Hypothalamus (tissue), 51 donors: Measurements from ENCODE around the gene LRRIQ1.

ENCODE experiments used
- DNase-seq, 51 donors: peaks; one replicate each; lab custom pipeline; 2025; lab: John Stamatoyannopoulos, UW

LRRIQ1 gene

DNA sequence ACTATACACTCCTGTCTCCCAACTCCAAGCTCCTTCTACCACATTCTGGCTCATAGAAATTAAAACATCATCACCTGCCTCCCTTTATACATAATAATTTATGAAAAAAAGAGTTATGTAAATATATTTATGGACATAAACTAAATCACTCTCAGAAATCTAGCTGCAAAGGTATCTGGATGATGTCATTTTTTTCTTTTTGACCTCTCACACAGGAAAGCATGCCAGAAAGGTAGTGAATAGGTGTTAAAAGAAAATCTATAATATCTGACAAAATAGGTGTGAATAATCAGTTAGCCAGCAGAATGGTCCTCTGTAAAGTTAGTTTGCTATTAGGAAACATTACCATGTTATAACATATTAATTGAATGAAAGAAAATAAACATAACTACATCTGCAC, 7.7 kb downstream of the LRRIQ1 start:
- no peak for DNase-seq

- DNase-seq, result peak in 10 of 51 donors; percentile 0 to 16 (median 6)
Measured at GRCh38 chr12:85057370-85057963, 21.3 kb downstream of the LRRIQ1 start.

- DNase-seq, result no peak
Measured at GRCh38 chr12:85058339-85058738, 22.2 kb downstream of the LRRIQ1 start.

- no peak for DNase-seq
Measured at GRCh38 chr12:85059594-85059993, 23.4 kb downstream of the LRRIQ1 start.

- DNase-seq, result no peak
Measured at GRCh38 chr12:85060916-85061315, 24.8 kb downstream of the LRRIQ1 start.

DNA sequence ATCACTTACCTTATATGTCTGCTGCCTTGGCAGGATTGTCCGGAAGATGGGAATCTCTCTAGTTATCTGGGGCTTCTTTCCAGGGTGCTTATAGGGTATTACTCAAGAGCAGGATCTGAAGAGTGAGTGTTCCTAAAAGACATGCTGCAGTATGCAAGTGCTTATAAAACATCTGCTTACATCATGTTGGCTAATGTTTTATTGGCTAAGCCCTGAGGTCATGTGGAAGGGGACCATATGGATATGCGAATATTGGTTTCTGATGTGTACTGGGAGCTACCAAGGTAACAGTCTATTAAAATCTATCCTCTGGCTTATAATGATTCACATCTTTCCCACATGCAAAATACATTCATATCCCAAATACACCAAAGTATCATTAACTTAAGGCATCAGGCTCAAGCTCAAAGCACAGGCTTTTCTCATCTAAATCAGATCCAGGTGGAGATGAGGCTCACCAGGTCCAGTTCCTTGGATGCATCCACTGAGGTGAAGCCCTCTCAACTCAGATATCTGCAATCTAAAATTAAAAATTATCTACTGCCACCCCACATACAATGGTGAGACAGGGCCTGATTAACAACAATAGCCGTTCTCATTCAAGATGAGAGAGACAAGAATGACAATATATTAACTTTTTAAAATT, 29.8 kb downstream of the LRRIQ1 start:
- no peak for DNase-seq

GRCh38 chr12:85072826-85073225, 36.7 kb downstream of the LRRIQ1 start:
- no peak for DNase-seq

DNA sequence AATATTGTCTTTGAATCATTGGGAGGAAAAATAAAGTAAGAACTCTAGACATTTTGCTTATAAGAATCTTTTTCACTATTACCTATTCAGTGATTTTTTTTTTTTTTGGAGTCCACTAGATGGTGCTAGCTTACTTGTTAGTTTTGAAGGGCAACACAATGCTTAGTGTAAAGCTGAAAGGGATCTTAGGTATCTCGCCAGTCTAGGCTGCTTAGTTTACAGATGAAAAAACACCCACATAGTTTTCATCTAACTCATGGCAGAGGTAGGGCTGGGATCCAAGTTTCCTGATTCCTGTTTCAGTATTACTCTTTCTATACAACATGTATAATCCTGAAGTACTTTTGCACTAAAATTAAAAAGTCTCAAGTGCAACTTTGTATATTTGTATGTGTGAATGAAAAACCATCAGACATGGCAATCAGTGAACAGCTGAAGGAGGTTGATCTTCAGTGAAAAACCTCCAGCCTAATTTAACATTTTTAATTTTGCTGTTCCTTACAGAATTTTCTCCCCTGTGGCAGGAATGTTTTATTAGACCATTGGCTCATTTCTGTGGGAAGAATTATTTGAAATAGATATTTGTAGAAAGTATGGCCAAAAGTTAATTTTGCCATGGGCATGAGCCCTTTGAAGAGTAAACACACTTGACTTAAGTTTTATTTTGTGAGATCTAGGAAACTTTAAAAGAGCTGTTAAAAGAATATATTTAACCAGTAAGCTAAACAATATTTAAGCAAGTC, 40.7 kb downstream of the LRRIQ1 start:
- peak in 3 of 51 donors; percentile 2 to 31 (median 4) for DNase-seq

- no peak for DNase-seq
Measured at GRCh38 chr12:85085066-85085465, 48.9 kb downstream of the LRRIQ1 start.

- DNase-seq, result no peak
Measured at GRCh38 chr12:85089792-85090191, 53.6 kb downstream of the LRRIQ1 start.

- DNase-seq, result no peak
Measured at GRCh38 chr12:85092814-85093370, 56.7 kb downstream of the LRRIQ1 start.

- no peak for DNase-seq
Measured at GRCh38 chr12:85095501-85095900, 59.4 kb downstream of the LRRIQ1 start.

- DNase-seq, result no peak
Measured at GRCh38 chr12:85130646-85131045, 94.5 kb downstream of the LRRIQ1 start.

DNA sequence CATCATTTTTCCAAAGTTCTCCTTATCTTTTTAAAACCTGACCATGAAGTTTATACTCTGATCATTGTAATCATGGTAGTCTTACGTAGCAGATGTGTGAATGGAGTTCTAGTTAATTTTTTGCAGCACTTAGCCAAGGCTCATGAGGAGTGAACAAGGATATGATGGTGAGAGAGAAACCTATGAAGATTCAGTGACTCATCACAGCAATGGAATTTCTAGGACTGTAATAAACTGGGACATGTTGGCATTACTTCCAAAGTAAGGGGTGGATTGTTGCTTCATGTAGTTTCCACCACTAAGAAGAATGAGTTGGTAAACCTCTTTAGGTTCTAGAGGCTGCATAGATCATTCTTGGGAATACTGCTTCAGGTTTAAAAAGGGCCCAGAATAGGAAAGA, 102.7 kb downstream of the LRRIQ1 start:
- no peak for DNase-seq

GRCh38 chr12:85147331-85147730, 111.2 kb downstream of the LRRIQ1 start:
- no peak for DNase-seq

DNA sequence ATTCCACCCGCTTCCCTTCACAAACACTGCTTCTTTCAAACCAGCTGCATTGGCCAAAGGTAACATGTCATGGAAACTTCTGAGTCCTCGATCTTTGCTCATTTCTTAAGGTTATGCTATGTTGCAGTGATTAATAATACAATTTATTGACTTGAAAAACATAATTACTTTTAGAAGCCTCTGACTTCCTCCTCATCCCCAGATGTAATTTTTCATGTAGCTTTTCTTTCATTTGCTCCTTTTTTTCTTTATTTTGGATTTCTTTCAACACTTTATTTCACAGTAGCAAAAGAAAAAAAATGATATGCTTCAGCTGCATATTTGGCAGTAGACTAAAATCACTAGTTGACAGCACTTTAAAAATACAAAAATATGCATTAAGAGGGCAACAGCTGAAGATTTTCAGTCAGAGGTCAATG, 116.2 kb downstream of the LRRIQ1 start:
- DNase-seq, result no peak

DNA sequence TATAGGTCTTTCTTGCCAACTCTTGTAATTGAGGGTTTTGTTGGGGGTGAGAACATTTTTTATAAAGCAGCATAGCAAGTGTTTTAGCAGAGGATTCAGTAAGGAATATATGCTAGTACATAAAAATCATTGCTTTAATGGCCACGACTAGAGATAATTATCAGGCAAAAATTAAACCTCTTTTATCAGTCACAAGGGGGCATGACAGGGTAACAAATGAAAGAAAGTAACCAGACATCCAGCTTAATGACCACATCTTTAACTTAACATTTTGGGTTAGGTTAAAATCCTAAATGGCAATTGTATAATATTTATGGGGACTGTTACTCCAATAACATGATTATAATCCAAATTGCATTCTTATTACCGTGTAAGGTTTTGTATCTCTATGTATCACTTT, 119.6 kb downstream of the LRRIQ1 start:
- no peak for DNase-seq

DNA sequence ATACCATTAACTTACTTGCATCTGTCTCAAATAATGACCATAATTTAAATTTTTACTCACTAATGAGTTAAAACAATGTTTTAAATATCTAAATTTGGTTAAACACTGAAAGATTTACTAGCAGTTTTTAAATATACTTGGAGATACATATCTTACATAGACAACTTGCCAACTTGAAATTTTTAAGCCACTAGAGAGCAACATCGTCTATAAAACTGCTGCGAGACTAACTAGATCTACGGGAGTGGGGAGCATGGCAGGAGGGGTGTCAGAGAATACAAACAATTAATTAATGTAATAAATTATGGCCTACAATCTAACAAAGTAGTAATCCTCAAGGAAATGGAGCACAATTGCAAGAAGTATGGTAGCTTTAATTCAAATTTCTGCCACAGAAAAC, 120.4 kb downstream of the LRRIQ1 start:
- DNase-seq, result no peak

DNA sequence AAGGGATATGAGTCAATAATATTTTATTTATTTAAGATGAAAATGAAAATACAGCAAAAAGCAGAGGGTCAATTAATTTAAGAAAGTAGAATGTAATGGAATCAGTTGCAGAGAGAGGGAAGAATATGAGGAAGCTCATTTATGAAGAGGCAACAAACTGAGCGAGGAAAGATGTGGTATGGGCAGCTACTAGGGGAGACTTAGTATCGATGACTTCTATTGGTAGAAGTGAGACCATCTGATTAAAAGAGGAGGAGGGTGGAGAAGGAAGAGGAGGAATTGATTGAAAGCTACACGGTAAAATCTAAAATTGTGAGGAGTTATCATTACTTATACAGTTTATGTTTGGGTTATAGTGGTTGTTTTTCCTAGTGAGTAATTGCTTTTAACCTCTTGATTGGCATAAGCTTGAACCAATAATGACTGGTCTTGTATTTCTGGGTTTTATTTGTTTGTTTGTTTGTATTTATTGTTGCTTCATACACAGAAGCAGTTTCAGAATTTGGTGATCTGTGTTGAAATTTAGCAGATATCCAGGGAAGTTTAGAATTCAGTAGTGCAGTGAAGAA, 121.0 kb downstream of the LRRIQ1 start:
- DNase-seq, result no peak

GRCh38 chr12:85163752-85164321, 127.7 kb downstream of the LRRIQ1 start:
- DNase-seq, result no peak

DNA sequence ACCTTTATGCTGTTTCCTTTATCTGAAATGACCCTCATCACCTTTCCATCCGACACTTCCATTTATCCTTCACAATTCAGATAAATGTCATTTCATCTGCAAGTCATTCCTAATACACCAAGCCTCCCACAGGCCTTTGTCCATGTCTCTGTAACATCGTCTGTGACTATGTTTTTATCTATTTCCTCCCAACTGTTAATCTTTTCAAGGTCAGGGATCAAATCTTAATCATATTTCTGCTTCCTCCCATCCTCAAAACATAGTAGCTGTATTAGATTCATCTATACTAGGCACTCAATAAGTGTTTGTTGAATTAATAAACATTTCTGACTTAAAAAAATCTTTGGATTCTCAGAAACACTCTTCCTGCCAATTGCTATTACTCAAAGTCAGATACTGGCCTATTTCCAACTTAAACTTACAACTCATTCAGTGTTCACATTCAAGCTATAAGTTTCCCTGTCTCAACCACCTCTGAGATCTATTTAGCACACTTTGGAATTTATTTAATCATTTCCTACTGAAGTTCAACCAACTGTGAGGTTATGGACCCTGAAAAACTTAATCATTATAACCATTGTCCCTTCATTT, 143.6 kb downstream of the LRRIQ1 start:
- DNase-seq, result no peak
